Smooth muscle cell (in vitro differentiated cells): ENCODE data around the gene ZNF837. TPM values are rescaled to one million over a fixed set of nuclear protein-coding genes. Genes with fewer than 3 reads are reported as not detected.

Experiments
- DNase-seq: peaks from one replicate; lab custom pipeline; 2025; ENCODE audit not compliant: unreplicated experiment; lab: John Stamatoyannopoulos, UW
- H2AFZ ChIP-seq: fragments of 200-600 bp; sonication (generic); 2 replicates; pipeline ENCODE4 v1.6.0; 2016; ENCODE audit warnings: antibody characterized with exemption, low read depth, mild to moderate bottlenecking
- H3F3A ChIP-seq: fragments of 200-600 bp; sonication (generic); 2 replicates; pipeline ENCODE4 v1.6.0; 2017; ENCODE audit warnings: antibody characterized with exemption, low read depth
- H3K27ac ChIP-seq: fragments of 200-600 bp; sonication (generic); 2 replicates; pipeline ENCODE4 v1.5.1; 2016; ENCODE audit warnings: low read depth, mild to moderate bottlenecking
- H3K27me3 ChIP-seq: fragments of 200-600 bp; sonication (generic); 2 replicates; pipeline ENCODE4 v1.6.1; 2016; ENCODE audit warnings: low read depth, mild to moderate bottlenecking
- H3K36me3 ChIP-seq: fragments of 200-600 bp; sonication (generic); 2 replicates; pipeline ENCODE4 v1.5.1; 2016; ENCODE audit warnings: low read depth
- H3K4me1 ChIP-seq: fragments of 200-600 bp; sonication (generic); 2 replicates; pipeline ENCODE4 v1.5.1; 2016; ENCODE audit warnings: low read depth
- H3K4me2 ChIP-seq: fragments of 200-600 bp; sonication (generic); 2 replicates; pipeline ENCODE4 v1.6.0; 2016; ENCODE audit warnings: mild to moderate bottlenecking
- H3K4me3 ChIP-seq: fragments of 200-600 bp; sonication (generic); 2 replicates; pipeline ENCODE4 v1.5.1; 2016; ENCODE audit warnings: mild to moderate bottlenecking
- H3K79me2 ChIP-seq: fragments of 200-600 bp; sonication (generic); 2 replicates; pipeline ENCODE4 v1.6.0; 2016; ENCODE audit warnings: low read depth, mild to moderate bottlenecking
- H3K9ac ChIP-seq: fragments of 200-600 bp; sonication (generic); 2 replicates; pipeline ENCODE4 v1.6.0; 2016; ENCODE audit warnings: low read depth
- H3K9me3 ChIP-seq: fragments of 200-600 bp; sonication (generic); replicated peaks from 2 replicates; pipeline ENCODE4 v1.5.1; 2016; ENCODE audit warnings: low read depth
- H4K20me1 ChIP-seq: fragments of 200-600 bp; sonication (generic); 2 replicates; pipeline ENCODE4 v1.6.0; 2016; ENCODE audit warnings: low read depth
- WGBS: methylation state at CpG from one replicate; pipeline ENCODE4 v1.1.7; 2016; ENCODE audit warnings: low lambda C conversion rate; 5-methylcytosine and 5-hydroxymethylcytosine counted together
- polyA plus RNA-seq: library from polyadenylated mRNA; unstranded; fragments of >200 nt; fragmentation: Nextera tagmentation; extraction: Ambion mirVana; gene quantifications from 2 replicates; pipeline ENCODE4 v1.2.1, GENCODE V29; 2016
- total RNA-seq: library from RNA; depleted of rRNA; stranded (reverse); fragments of >200 nt; gene quantifications from 2 replicates; pipeline ENCODE4 v1.2.3, GENCODE V29; 2014
- TF ChIP-seq, protein P1 (sequence below): fragments of 200-600 bp; sonication (generic); IDR thresholded peaks from 2 replicates; pipeline ENCODE4 v1.5.1; 2017; ENCODE audit warnings: borderline replicate concordance, mild to moderate bottlenecking, antibody characterized with exemption; ENCODE audit not compliant: insufficient read depth, poor library complexity, severe bottlenecking

Gene ZNF837
- total and polyA plus RNA-seq, 2 experiments from 2014 or later = 4.4 to 8.4 TPM

DNA sequence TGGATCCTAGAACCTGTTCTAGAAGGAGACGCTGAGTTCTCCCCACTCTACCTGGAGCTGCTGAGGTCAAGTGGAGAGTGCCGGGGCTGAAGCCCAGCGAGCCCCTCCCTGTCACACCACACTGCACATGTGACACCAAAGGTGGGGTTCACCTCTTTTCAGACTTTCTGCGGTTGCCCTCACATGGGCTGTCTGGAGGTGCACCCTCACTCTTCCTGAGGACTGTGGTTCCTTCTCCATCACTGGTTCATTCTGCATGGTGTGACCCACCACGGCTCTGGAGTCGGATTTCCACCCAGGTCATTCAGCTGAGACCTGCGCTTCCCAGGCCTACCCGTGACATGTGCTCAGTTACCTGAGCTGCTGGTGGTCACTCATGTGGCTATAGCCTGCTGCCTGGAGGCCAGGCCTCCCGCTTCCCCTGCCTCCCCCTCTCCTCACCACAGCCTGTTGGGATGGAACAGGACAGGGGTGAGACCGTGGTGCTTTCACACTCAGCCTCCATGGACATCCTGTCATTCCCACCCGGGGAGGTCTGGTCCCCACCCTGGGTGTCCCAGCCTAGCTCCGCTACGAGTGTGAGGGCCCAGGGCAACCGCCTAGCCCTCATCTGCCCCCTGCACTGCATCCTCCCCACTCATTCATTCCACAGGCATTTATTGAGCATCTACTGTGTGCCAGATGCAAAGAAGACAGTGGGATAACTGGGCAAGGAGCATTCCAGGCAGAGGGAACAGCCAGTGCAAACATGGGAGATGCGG, 26.9 kb downstream of the ZNF837 start:
- H3F3A ChIP-seq = no peaks in the 10 kb centered on the region
- no peaks in the 10 kb centered on the region for H3K9me3 ChIP-seq
- H3K4me3 ChIP-seq = no peak overlapping the region
- no peaks in the 10 kb centered on the region for H4K20me1 ChIP-seq
- no peak overlapping the region for H3K9ac ChIP-seq
- no peak for DNase-seq
- TF ChIP-seq, protein P1, sequence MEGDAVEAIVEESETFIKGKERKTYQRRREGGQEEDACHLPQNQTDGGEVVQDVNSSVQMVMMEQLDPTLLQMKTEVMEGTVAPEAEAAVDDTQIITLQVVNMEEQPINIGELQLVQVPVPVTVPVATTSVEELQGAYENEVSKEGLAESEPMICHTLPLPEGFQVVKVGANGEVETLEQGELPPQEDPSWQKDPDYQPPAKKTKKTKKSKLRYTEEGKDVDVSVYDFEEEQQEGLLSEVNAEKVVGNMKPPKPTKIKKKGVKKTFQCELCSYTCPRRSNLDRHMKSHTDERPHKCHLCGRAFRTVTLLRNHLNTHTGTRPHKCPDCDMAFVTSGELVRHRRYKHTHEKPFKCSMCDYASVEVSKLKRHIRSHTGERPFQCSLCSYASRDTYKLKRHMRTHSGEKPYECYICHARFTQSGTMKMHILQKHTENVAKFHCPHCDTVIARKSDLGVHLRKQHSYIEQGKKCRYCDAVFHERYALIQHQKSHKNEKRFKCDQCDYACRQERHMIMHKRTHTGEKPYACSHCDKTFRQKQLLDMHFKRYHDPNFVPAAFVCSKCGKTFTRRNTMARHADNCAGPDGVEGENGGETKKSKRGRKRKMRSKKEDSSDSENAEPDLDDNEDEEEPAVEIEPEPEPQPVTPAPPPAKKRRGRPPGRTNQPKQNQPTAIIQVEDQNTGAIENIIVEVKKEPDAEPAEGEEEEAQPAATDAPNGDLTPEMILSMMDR = no peak
- no peaks in the 10 kb centered on the region for H3K36me3 ChIP-seq
- H2AFZ ChIP-seq = no peak overlapping the region
- H3K4me2 ChIP-seq = no peak overlapping the region
- H3K27ac ChIP-seq = no peak overlapping the region
- no peaks in the 10 kb centered on the region for H3K27me3 ChIP-seq
- H3K4me1 ChIP-seq = no peaks in the 10 kb centered on the region
- H3K79me2 ChIP-seq = peaks cover 9% of the 10 kb centered on the region
- WGBS = 94% methylated on average over 15 of the region's 15 CpGs

DNA sequence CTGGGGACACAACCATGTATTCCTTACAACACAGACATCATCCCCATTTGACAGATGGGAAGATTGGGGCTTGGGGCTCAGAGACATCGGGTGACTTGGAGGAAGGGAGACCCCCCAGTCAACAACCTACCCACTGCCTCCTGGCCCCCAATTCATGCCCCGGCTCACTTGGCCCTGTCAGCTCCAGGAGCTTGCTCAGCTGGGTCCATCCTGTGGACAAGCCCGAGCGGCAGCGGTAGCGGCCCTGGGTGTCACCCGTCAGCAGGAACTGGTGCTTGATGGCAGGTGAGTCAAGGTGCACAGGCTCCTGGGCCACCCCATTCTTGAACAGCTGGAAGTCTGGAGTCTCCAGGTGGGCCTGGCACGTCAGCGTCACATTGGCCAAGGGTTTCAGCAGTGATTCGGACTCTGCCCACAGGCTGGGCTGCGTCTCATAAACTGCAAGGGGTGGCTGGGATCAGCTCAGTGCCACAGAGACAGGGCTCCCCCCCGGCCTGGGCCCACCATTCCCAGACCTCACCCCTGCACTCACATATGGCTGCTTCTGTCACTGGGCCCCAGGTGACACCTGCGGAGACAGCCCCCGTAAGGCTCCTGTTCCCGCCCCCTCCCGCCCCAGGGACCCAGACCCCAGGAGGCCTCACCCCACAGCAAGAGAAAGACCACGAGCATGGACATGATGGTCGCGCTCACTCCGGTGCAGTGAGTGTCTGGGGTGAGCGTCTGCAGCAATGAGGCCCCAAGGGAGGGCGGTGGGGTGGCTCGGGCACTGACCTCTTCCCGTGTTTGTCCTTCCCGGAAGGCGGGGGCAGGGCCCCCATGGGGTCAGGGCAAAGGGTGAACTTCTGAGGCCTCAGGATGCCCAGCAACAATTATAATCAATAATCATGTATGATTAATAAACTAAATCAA, 27.8 kb downstream of the ZNF837 start, which contains the start of gene A1BG:
Gene A1BG (minus strand): TSS at position 733 of the 912 bp plus-strand sequence. CDS start 55 bp downstream, at position 678.
- Histone ChIP-seq H4K20me1 (no peaks in the 10 kb centered on the region), H3K9me3 (no peaks in the 10 kb centered on the region), H3K79me2 (peaks cover 18% of the 10 kb centered on the region), H2AFZ (no peak within 1 kb of the TSS), H3K4me1 (peaks cover 8% of the 10 kb centered on the region), H3F3A (no peaks in the 10 kb centered on the region), H3K36me3 (no peaks in the 10 kb centered on the region), H3K9ac (no peak within 1 kb of the TSS), H3K27ac (no peak within 1 kb of the TSS), H3K4me2 (no peak within 1 kb of the TSS), H3K27me3 (no peaks in the 10 kb centered on the region), H3K4me3 (no peak within 1 kb of the TSS)
- TF ChIP-seq, protein P1 = no peak
- no peak for DNase-seq
- WGBS = 95% methylated on average over 25 of the region's 26 CpGs

DNA sequence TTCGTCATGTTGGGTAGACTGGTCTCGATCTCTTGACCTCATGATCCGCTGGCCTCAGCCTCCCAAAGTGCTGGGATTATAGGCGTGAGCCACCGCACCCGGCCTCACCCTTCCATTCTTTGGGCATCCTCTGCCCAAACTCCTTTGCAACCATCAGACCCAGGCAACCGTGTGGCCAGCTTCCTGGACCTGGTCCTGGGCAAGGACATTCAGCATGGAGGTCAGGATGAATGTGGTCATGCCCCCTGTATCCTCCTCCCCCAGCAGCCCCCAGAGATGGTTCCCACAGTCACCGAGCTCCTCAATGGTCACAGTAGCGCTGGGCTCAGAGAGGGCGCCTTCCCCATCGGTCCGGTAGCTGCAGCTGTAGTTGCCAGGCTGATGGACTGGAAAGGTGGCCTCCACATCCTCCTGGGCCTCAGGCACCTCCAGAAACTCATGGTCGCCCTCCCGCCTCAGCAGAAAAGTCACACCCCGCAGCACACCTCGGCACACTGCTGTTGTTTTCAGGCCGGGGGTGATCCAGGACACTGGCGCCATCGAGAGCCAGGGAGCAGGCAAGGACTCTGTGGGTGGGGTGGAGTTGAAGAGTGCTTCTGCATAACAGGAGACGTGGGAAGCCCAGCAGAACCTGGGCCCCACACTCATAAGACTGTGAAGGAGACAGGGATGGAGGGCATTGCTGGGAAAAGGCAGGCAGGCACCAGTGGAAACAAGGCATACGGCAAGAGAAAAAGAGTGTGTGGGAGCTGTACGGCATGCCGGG, 28.7 kb downstream of the ZNF837 start:
- Histone ChIP-seq H3K27ac (no peak overlapping the region), H3K36me3 (no peaks in the 10 kb centered on the region), H3K4me2 (no peak overlapping the region), H3K4me1 (peaks cover 8% of the 10 kb centered on the region), H4K20me1 (no peaks in the 10 kb centered on the region), H3K9me3 (no peaks in the 10 kb centered on the region), H3K4me3 (no peak overlapping the region), H3K79me2 (peaks cover 24% of the 10 kb centered on the region), H3F3A (no peaks in the 10 kb centered on the region), H3K27me3 (no peaks in the 10 kb centered on the region), H2AFZ (no peak overlapping the region), H3K9ac (no peak overlapping the region)
- TF ChIP-seq, protein P1 = no peak
- no peak for DNase-seq
- 93% methylated on average over 23 of the region's 23 CpGs for WGBS
